ENCODE measurements around the gene SLC9A1.

DNA sequence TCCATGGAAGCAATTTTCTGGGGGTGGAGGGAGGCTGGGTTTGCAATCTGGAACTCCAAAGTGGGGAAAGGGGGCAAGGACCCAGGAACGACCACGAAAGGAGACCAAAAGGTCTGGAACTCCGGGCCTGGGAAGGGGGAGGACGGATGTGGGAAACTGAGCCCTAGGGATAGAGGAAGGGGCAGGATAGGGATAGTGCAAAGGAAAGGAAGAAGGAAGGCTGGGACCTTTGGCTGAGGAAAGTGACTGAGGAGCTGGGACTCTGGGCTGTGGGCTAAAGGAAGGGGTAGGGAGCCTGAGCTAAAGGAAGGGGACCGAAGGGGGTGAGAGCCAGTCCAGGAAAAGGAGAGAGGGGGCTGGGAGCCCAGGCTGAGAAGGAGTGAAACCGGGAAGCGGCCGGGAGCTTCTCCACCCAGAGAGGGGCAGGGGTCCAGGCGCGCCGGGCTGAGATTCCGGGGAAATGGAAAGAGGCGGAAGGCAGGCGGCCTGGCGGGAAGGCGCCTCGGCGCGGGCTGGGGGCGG is 395 bp downstream of the SLC9A1 start:
- TF ChIP-seq, protein P1, sequence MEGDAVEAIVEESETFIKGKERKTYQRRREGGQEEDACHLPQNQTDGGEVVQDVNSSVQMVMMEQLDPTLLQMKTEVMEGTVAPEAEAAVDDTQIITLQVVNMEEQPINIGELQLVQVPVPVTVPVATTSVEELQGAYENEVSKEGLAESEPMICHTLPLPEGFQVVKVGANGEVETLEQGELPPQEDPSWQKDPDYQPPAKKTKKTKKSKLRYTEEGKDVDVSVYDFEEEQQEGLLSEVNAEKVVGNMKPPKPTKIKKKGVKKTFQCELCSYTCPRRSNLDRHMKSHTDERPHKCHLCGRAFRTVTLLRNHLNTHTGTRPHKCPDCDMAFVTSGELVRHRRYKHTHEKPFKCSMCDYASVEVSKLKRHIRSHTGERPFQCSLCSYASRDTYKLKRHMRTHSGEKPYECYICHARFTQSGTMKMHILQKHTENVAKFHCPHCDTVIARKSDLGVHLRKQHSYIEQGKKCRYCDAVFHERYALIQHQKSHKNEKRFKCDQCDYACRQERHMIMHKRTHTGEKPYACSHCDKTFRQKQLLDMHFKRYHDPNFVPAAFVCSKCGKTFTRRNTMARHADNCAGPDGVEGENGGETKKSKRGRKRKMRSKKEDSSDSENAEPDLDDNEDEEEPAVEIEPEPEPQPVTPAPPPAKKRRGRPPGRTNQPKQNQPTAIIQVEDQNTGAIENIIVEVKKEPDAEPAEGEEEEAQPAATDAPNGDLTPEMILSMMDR (IDR thresholded peaks at IDR 0.05), result no peak
- TF ChIP-seq POLR2A (IDR thresholded peaks at IDR 0.05) (no peak), POLR2AphosphoS5 (IDR thresholded peaks at IDR 0.05) (no peak)

Measured in upper lobe of left lung (tissue), 4 donors.